NCI-H1105 (cell line): Measurements from ENCODE around the gene MBD3.
"Not testable (repeated sequence)": the region's sequence is repeated elsewhere in the genome, so short reads cannot be mapped to it uniquely, and the experiment has no call there.

Experiments used
- DNase-seq: peaks from one replicate; lab custom pipeline; 2025; lab: John Stamatoyannopoulos, UW

The MBD3 gene

GRCh38 chr19:1538978-1539377, 53.7 kb downstream of the MBD3 start:
- no peak for DNase-seq

DNA sequence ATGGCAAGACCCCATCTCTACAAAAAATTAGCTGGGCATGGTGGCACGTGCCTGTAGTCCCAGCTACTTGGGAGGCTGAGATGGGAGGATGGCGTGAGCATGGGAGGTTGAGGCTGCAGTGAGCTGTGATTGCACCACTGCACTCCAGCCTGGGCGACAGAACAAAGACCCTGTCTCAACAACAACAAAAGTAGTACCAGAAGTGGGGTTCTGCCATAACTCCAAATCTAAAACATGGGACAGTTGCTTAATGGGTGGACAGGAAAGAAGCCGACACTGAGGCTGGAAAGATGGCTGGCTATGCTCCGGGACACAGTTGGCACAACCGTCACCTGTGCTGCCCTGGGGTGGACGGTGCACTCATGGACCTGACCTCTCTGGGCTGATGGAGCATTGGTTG, 57.0 kb downstream of the MBD3 start:
- DNase-seq, result not testable (repeated sequence)

GRCh38 chr19:1534972-1535371, 57.7 kb downstream of the MBD3 start:
- DNase-seq, result no peak

- DNase-seq, result no peak
Measured at GRCh38 chr19:1533510-1534150, 59.0 kb downstream of the MBD3 start.

DNA sequence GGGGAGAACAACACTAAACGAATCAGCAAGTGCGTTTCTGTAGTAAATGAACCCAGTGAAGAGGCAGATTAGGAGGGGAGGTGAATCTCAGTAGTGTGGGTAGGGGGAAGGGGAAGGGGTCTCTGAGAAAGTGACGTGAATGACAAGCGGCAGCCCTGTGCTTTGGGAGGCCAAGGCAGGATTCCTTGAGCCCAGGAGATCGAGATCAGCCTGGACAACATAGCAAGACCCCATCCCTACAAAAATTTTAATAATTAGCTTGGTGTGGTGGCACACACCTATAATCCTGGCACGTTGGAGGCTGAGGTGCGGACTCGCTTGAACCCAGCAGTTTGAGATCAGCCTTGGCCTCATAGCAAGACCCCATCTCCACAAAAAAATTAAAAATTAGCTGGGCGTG, 60.7 kb downstream of the MBD3 start:
- DNase-seq, result no peak

DNA sequence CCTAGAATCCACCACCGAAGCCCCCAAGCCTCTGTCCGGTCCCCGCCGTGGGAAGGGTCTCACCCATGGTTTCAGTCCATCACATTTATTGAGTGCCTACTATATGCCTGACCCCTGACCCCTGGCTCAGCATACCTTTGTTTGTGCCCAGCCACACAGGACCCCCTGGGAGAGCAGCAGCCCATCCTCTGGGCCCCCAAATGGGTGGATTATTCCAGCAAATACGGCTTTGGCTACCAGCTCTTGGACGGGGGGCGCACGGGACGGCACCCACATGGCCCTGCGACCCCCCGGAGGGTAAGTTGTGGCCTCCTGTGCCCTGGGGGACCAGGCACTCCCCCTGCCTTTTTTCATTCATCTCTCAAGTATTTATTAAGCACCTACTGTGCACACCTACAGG, 61.1 kb downstream of the MBD3 start:
- no peak for DNase-seq

GRCh38 chr19:1530856-1531255, 61.8 kb downstream of the MBD3 start:
- DNase-seq, result not testable (repeated sequence)

DNA sequence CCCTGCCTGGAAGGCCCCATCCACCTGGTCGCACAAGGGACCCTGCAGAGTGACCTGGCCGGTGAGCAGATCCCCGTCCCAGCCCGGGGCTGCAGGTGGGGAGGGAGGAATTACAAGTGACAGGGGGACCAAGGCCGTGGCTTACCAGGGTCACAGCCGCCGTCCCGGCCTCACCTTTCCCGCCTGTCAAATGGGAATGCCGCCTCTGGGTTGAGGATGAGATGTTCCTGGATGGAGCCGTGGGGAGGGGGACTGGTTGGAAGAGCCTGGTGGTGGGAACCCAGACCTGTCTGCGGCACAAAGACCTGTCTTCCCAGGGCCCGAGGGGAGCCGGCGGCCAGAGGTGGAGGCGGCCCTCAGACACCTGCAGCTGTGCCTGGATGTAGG, 63.2 kb downstream of the MBD3 start:
- DNase-seq, result no peak

DNA sequence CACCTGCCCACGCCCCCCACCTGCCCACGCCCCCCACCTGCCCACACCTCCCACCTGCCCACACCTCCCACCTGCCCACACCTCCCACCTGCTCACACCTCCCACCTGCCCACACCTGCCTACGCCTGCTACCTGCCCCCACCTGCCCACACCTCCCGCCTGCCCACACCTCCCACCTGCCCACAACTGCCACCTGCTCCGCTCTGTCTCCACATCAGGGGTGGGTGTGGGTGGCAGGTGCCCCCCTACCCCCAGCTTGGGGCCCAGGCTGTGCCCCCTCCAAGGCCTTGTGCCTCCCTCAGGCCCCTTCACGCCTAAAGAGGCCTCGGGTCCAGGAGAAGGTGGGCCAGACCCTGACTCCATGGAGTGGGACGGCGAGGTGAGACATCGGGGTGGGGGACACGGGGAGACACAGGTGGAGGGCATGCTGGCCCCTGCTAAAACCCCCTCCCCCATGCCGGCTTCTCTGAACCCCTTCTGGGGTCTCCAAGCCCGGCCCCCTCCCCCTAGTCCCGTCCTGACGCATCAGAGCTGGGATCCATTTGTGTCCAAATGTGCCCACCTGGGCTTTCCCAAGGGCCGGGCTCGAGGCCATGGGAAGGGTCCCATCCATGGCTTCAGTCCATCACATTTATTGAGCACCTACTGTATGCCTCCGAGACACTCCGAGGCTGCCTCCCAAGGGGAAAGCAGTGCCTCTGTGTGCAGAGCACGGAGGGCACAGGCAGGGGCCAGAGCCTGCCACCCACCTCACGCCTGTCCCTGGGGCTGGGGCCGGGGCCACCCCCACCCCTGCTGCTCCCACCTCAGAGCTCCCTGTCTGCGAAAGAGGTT, 63.9 kb downstream of the MBD3 start:
- no peak for DNase-seq

- no peak for DNase-seq
Measured at GRCh38 chr19:1527650-1528309, 64.9 kb downstream of the MBD3 start.

GRCh38 chr19:1526979-1527649, 65.6 kb downstream of the MBD3 start:
- DNase-seq, result no peak

DNA sequence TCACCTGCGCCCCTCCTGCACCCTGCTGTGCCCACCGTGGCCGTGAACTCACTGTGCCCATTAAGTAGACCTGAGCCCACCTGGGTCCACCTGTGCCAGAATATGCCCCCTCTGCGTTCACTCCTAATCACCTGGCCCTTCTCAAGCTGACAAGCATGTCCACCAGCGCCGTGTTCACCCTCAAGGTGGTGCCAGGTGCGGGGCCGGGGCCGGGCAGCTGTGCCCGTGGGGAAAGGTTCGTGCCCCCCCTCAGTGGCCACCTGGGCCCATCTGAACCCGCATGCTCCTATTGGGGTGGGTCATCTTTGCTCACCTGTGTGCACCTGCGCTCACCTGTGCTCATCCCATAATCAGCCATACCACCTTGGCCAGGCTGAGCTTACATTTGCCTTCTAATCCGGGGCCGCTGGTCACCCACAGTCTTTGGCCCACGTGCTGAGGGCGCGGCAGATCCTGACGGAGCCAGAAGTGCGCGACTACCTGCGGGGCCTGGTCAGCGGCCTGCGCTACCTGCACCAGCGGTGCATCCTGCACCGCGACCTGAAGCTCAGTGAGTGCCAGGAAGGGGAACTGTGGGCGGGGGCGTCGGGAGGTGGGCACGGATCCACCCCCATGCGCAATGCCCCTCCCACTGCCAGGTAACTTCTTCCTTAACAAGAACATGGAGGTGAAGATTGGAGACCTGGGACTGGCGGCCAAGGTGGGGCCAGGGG, 66.4 kb downstream of the MBD3 start:
- no peak for DNase-seq

DNA sequence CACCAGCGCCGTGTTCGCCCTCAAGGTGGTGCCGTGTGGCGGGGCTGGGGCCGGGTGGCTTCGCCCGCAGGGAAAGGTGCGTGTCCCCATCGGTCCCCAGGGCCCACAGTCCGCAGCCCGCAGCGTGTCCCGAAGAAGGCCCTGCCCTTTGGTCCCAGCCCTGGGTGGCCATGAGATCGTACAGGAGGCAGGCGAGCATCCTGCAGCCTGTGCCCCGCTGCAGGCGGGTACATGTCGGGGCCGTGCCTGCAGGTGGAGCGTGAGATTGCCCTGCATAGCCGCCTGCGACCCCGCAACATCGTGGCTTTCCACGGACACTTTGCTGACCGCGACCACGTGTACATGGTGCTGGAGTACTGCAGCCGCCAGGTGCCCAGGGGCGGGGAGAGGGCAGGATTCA, 67.3 kb downstream of the MBD3 start:
- no peak for DNase-seq

GRCh38 chr19:1524972-1525325, 67.7 kb downstream of the MBD3 start:
- no peak for DNase-seq

- no peak for DNase-seq
Measured at GRCh38 chr19:1524287-1524971, 68.2 kb downstream of the MBD3 start.
